Stimulated activated CD4-positive, alpha-beta T cell treated with anti-CD3 and anti-CD28 coated beads, Interleukin-4, amount 100 ng/mL, for 48 hours (primary cell): ENCODE measurements around the gene CDC34.
"Not testable (repeated sequence)": the region's sequence is repeated elsewhere in the genome, so short reads cannot be mapped to it uniquely, and the experiment has no call there.

Experiments
- DNase-seq, 2 donors: peaks; one replicate each; pipeline ENCODE4 v3.0.0-alpha.2; 2020; ENCODE audit warnings: low read depth in 2 of 2

Gene CDC34

GRCh38 chr19:573519-573825, 41.9 kb downstream of the CDC34 start:
- no peak for DNase-seq

GRCh38 chr19:574658-575526, 43.3 kb downstream of the CDC34 start:
- DNase-seq: no peak

GRCh38 chr19:575527-576506, 44.3 kb downstream of the CDC34 start:
- no peak for DNase-seq

- DNase-seq: no peak
Observed at GRCh38 chr19:576768-577438, 45.3 kb downstream of the CDC34 start.

- no peak for DNase-seq
Observed at GRCh38 chr19:577439-578392, 46.2 kb downstream of the CDC34 start.

GRCh38 chr19:579111-579841, 47.7 kb downstream of the CDC34 start:
- no peak for DNase-seq

- no peak for DNase-seq
Observed at GRCh38 chr19:579842-580155, 48.2 kb downstream of the CDC34 start.

- DNase-seq: no peak
Observed at GRCh38 chr19:580274-580835, 48.8 kb downstream of the CDC34 start.

GRCh38 chr19:581399-582111, 50.0 kb downstream of the CDC34 start:
- DNase-seq: no peak

- DNase-seq: no peak
Observed at GRCh38 chr19:582497-583197, 51.1 kb downstream of the CDC34 start.

- no peak for DNase-seq
Observed at GRCh38 chr19:583198-583967, 51.8 kb downstream of the CDC34 start.

- no peak for DNase-seq
Observed at GRCh38 chr19:583968-584239, 52.3 kb downstream of the CDC34 start.

- DNase-seq: peak; percentile 49 to 63
Observed at GRCh38 chr19:584240-585001, 52.9 kb downstream of the CDC34 start.

- not testable (repeated sequence) for DNase-seq
Observed at GRCh38 chr19:585146-585545, 53.6 kb downstream of the CDC34 start.

GRCh38 chr19:585551-586110, 54.1 kb downstream of the CDC34 start:
- no peak for DNase-seq

GRCh38 chr19:588093-588740, 56.7 kb downstream of the CDC34 start:
- DNase-seq: peak; percentile 64 to 69
